Epithelial cell of proximal tubule (primary cell): Measurements from ENCODE around the gene TMEM213. TPM values are rescaled to one million over a fixed set of nuclear protein-coding genes. Genes with fewer than 3 reads are reported as not detected.
A peak's percentile ranks its signal among the peaks of the same experiment; 100 is the strongest.

Experiments
- DNase-seq: peaks from one replicate; pipeline ENCODE4 v3.0.0-alpha.2; 2011; ENCODE audit warnings: low read depth
- H3K4me3 ChIP-seq: 2 replicates; pipeline ENCODE4 v1.5.1; 2011; ENCODE audit warnings: low read depth, mild to moderate bottlenecking, low read length
- total RNA-seq: library from RNA; depleted of rRNA; stranded (reverse); fragments of >200 nt; gene quantifications from 2 replicates; pipeline ENCODE4 v1.2.3, GENCODE V29; 2015
- TF ChIP-seq, protein P1 (sequence below): conservative IDR thresholded peaks from 2 replicates; pipeline ENCODE4 v1.5.1; 2012; ENCODE audit warnings: low read depth, mild to moderate bottlenecking, low read length

TMEM213 gene, protein sequence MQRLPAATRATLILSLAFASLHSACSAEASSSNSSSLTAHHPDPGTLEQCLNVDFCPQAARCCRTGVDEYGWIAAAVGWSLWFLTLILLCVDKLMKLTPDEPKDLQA
- 0.07 TPM in 1 of 2 replicates, not detected in the other for total RNA-seq

DNA sequence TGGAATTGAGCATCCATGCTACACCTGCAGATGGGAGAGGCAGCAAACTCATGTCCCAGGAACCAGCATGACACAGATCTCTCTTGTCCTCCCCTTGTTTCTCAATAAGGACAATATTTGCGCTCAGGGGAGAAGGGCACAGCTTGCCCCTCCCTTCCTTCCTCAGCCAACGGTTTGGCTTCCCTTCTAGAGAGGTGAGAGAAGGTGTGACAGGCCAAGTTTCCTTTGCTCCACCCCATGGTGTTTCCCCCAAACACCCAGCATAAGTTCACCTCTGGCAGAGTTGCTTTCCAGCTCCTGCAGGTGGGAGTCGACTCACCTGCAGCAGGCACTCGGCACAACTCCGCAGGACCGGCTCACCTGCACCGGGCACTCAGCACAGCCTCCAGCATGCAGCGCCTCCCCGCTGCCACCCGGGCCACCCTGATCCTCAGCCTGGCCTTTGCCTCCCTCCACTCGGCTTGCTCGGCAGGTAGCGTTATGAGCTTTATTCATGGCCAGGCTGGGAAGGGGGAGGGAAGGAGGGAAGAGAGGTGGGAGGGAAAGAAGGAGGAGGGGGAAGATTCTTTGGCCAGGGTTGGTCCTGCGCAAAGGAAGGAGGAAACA is at the start of gene TMEM213, which contains the start of gene ATP6V0A4:
TMEM213 (plus strand) TSS at position 280 of the 606 bp plus-strand sequence; CDS start at position 391, 111 bp downstream.
ATP6V0A4 (minus strand) TSS at position 482 of the 606 bp plus-strand sequence. CDS start 26,949 bp downstream, outside the sequence.
- DNase-seq = no peak
- TF ChIP-seq, protein P1, sequence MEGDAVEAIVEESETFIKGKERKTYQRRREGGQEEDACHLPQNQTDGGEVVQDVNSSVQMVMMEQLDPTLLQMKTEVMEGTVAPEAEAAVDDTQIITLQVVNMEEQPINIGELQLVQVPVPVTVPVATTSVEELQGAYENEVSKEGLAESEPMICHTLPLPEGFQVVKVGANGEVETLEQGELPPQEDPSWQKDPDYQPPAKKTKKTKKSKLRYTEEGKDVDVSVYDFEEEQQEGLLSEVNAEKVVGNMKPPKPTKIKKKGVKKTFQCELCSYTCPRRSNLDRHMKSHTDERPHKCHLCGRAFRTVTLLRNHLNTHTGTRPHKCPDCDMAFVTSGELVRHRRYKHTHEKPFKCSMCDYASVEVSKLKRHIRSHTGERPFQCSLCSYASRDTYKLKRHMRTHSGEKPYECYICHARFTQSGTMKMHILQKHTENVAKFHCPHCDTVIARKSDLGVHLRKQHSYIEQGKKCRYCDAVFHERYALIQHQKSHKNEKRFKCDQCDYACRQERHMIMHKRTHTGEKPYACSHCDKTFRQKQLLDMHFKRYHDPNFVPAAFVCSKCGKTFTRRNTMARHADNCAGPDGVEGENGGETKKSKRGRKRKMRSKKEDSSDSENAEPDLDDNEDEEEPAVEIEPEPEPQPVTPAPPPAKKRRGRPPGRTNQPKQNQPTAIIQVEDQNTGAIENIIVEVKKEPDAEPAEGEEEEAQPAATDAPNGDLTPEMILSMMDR = no peak

DNA sequence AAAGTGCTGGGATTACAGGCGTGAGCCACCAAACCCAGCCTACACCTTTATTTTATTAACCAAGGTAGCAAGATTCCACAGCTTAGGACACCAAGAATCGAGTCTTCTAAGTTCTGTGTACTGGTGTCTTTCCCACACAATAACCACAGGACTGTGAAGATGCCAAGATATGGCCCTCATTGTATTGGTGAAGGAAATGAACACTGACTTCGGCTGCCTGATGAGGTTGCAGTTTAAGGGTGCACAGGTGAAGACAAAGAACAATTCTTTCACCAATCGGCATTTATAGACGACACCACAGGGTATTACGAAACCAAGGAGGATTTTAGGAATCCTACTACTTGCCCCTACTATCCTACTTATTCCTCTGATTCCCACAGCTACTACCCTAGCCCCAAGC is 49.1 kb upstream of the TMEM213 start:
- TF ChIP-seq, protein P1 = no peak
- no peak overlapping the region for H3K4me3 ChIP-seq
- no peak for DNase-seq

More for the DNA sequence above, at the start of gene TMEM213, which contains the start of gene ATP6V0A4:
- peak within 1 kb of the TSS; percentile 41 for H3K4me3 ChIP-seq

GRCh38 chr7:138749960-138750359 is 47.8 kb upstream of the TMEM213 start:
- H3K4me3 ChIP-seq = no peak overlapping the region
- DNase-seq = no peak
- TF ChIP-seq, protein P1 = no peak

- no peak overlapping the region for H3K4me3 ChIP-seq
- DNase-seq = no peak
- TF ChIP-seq, protein P1 = no peak
These were observed 47.3 kb upstream of the TMEM213 start for GRCh38 chr7:138750473-138750872.

GRCh38 chr7:138750901-138751464 is 46.8 kb upstream of the TMEM213 start:
- DNase-seq = no peak
- no peak overlapping the region for H3K4me3 ChIP-seq
- TF ChIP-seq, protein P1 = no peak

DNA sequence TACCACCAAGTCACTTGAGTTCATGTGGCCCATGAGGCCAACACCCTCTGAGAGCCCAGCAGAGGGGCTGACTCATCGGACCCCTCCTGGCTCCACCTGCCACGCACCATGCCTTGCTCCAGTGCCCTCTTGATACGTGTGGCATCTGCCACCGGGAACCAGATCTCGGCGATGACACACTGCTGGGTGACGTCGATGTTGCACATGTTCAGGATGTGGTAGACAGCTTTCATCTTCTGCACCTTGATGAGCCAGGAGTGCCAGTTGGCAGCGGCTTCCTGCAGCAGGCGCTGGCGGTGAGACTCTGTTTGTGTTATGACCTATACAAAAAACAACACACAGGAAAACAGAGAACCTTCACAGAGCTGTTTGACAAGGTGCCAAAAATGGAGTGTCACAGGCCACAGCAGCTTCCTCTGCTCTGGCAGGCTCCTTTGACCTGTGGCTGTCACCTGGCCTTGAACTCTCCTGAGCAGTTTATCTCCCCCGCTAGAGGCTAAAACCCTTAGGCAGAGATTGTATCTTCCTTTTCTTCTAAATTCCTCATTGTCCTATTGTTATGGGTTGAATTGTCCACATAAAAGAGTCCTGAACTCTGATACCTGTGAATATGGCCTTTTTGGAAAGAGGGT is 45.2 kb upstream of the TMEM213 start:
- H3K4me3 ChIP-seq = no peak overlapping the region
- DNase-seq = peak; percentile 82
- TF ChIP-seq, protein P1 = no peak
